Activated CD8-positive, alpha-beta T cell treated with anti-CD3 and anti-CD28 coated beads for 36 hours (primary cell): ENCODE measurements around the gene MUC6. TPM values are rescaled to one million over a fixed set of nuclear protein-coding genes. Genes with fewer than 3 reads are reported as not detected.

Source experiments
- ATAC-seq: fragments of 200-7000 bp; cut with Tn5 transposase; one replicate; pipeline ENCODE4 v1.10.0; 2021; ENCODE audit warnings: mild to moderate bottlenecking, moderate library complexity
- CTCF ChIA-PET: fragments of 350-600 bp; sonication (Branson Sonifier 250); formaldehyde crosslinking; loops from one replicate; lab custom pipeline; 2021; ENCODE audit warnings: antibody characterized with exemption; lab: Charles Lee
- POLR2A ChIA-PET: fragments of 350-600 bp; sonication (Branson Sonifier 250); formaldehyde crosslinking; loops from one replicate; lab custom pipeline; 2021; ENCODE audit warnings: antibody characterized with exemption; lab: Charles Lee
- DNase-seq: peaks from one replicate; pipeline ENCODE4 v3.0.0-alpha.2; 2020
- H3K27ac Mint-ChIP-seq: one replicate; pipeline ENCODE4 v1.8.0; 2021; ENCODE audit warnings: mild to moderate bottlenecking, mixed read lengths
- H3K27me3 Mint-ChIP-seq: one replicate; pipeline ENCODE4 v1.8.0; 2021; ENCODE audit warnings: mixed read lengths
- H3K36me3 Mint-ChIP-seq: one replicate; pipeline ENCODE4 v1.8.0; 2021; ENCODE audit warnings: low read depth, mixed read lengths
- H3K4me1 Mint-ChIP-seq: one replicate; pipeline ENCODE4 v1.8.0; 2021; ENCODE audit warnings: low read depth, mixed read lengths
- H3K4me3 Mint-ChIP-seq: one replicate; pipeline ENCODE4 v1.8.0; 2021; ENCODE audit warnings: mild to moderate bottlenecking, moderate library complexity, mixed read lengths
- H3K9me3 Mint-ChIP-seq: one replicate; pipeline ENCODE4 v1.8.0; 2021; ENCODE audit warnings: mixed read lengths
- intact Hi-C: fragments of 100-400 bp; cut with micrococcal nuclease; formaldehyde crosslinking; loops from one replicate; pipeline ENCODE4 v1.10.0; 2022
- total RNA-seq, 2 experiments: library from RNA; stranded (reverse); gene quantifications; one replicate each; pipeline ENCODE4 v1.2.3, GENCODE V29; 2021
- TF ChIP-seq, protein P1 (sequence below): fragments of 200-600 bp; IDR thresholded peaks from one replicate; pipeline ENCODE4 v1.8.0; 2022; ENCODE audit warnings: antibody characterized with exemption, mild to moderate bottlenecking

MUC6 gene
- total RNA-seq, 2 experiments from 2014 or later = not detected

DNA sequence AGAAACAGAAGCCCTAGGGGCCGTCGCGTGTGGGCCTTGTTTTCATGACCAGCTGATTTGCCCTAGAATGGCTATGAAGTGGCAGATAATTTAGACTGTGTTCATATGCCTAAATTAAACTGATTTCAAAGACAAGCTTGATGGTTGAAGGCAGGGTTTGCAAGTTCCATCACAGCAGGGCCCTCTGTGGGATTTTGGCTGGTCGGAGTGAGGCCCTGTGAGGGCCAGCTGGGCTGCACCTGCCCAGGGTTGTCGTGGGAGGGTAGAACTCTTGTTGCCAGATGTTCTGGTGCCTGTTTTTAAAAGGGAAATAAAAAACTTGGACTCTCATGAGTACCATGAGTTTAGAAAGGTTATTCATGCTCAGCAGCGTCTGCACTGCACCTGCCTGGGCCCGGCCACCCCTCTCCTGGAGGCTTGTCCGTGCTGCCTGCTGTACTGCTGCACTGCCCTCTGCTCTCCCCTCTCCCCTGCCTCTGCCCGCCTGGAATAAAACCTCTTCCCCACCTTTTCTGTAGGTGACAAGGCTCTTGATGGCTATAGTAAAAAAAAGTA lies 66.8 kb downstream of the MUC6 start:
- intact Hi-C loops = no loop called here
- ATAC-seq = no peak
- Mint-ChIP-seq H3K27me3 (no peaks in the 10 kb centered on the region), H3K4me3 (no peak overlapping the region), H3K4me1 (peaks cover 41% of the 10 kb centered on the region), H3K27ac (peak overlapping the region; percentile 41), H3K9me3 (no peaks in the 10 kb centered on the region), H3K36me3 (peaks cover 15% of the 10 kb centered on the region)
- TF ChIP-seq, protein P1, sequence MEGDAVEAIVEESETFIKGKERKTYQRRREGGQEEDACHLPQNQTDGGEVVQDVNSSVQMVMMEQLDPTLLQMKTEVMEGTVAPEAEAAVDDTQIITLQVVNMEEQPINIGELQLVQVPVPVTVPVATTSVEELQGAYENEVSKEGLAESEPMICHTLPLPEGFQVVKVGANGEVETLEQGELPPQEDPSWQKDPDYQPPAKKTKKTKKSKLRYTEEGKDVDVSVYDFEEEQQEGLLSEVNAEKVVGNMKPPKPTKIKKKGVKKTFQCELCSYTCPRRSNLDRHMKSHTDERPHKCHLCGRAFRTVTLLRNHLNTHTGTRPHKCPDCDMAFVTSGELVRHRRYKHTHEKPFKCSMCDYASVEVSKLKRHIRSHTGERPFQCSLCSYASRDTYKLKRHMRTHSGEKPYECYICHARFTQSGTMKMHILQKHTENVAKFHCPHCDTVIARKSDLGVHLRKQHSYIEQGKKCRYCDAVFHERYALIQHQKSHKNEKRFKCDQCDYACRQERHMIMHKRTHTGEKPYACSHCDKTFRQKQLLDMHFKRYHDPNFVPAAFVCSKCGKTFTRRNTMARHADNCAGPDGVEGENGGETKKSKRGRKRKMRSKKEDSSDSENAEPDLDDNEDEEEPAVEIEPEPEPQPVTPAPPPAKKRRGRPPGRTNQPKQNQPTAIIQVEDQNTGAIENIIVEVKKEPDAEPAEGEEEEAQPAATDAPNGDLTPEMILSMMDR = no peak
- no peak for DNase-seq
- CTCF ChIA-PET = interaction anchor here (2.1 kb wide), 1 partner anchor 82 kb away, joined by 4 read pairs; no protein-coding TSS in a partner anchor
- POLR2A ChIA-PET = no interaction called here

DNA sequence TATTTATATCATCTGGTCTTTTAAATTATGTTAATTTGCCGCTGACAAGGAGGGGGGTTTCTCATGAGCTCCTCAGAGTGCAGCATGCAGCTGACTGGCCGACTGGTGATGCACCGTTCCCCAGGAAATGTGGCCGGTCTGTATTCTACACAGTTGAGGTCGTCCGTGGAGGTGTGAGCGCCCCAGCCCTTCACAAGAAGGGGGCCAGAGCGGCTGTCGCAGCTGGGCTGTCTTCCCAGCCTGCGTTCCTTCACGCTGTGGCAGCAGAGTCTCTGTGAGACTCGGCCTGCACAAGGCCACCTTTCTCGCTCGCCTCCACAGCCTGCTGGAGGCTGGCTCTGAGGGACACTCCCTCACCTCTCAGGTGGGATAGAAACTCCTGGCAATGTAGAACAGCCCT lies 67.7 kb downstream of the MUC6 start:
- intact Hi-C loops = no loop called here
- no peak for ATAC-seq
- Mint-ChIP-seq H3K27me3 (no peaks in the 10 kb centered on the region), H3K4me3 (no peak overlapping the region), H3K9me3 (no peaks in the 10 kb centered on the region), H3K4me1 (peaks cover 41% of the 10 kb centered on the region), H3K27ac (no peak overlapping the region), H3K36me3 (peaks cover 18% of the 10 kb centered on the region)
- ChIA-PET CTCF (no interaction called here), POLR2A (no interaction called here)
- DNase-seq = no peak
- TF ChIP-seq, protein P1 = no peak

GRCh38 chr11:967995-968751 lies 68.3 kb downstream of the MUC6 start:
- no peak for DNase-seq
- Mint-ChIP-seq H3K9me3 (no peaks in the 10 kb centered on the region), H3K27ac (no peak overlapping the region), H3K4me1 (peaks cover 41% of the 10 kb centered on the region), H3K36me3 (peaks cover 22% of the 10 kb centered on the region), H3K4me3 (no peak overlapping the region), H3K27me3 (no peaks in the 10 kb centered on the region)
- ATAC-seq = no peak
- CTCF ChIA-PET = no interaction called here
- intact Hi-C loops = no loop called here
- POLR2A ChIA-PET = no interaction called here
- TF ChIP-seq, protein P1 = no peak

DNA sequence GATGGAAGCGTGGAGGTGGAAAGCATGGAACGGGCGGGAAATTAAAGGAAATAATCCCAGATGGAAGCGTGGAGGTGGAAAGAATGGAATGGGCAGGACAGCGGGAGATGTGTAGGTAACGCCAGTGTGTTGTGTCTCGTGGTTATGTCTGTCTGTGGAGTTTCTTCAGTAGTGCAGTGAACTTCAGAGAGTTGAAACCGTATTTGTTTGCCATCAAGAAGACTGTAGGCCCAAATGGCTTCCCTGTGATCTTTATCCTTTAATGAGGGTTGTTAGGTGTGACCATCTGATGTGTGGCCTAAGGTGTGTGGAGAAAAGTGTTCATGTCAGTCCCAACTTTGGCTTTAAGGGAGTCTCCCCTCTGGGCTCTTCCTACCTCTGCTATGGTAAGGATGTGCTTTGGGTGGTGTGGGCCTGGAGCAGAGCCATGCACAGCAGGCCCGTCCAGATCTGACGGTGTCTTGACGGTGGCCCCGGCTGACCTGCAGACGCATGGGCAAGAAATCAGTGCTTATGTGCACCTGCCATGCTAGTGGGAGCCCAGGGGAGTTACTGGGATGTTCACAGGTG lies 71.2 kb downstream of the MUC6 start:
- Mint-ChIP-seq H3K9me3 (no peaks in the 10 kb centered on the region), H3K36me3 (peaks cover 13% of the 10 kb centered on the region), H3K27ac (no peak overlapping the region), H3K4me1 (peaks cover 27% of the 10 kb centered on the region), H3K4me3 (no peak overlapping the region), H3K27me3 (no peaks in the 10 kb centered on the region)
- ChIA-PET POLR2A (no interaction called here), CTCF (no interaction called here)
- intact Hi-C loops = no loop called here
- peak; percentile 61 for ATAC-seq
- TF ChIP-seq, protein P1 = no peak
- no peak for DNase-seq

- peaks cover 16% of the 10 kb centered on the region for H3K4me1 Mint-ChIP-seq
- H3K27ac Mint-ChIP-seq = no peak overlapping the region
- no peaks in the 10 kb centered on the region for H3K27me3 Mint-ChIP-seq
- H3K36me3 Mint-ChIP-seq = peaks cover 13% of the 10 kb centered on the region
- ATAC-seq (no peak), DNase-seq (no peak)
- ChIA-PET POLR2A (no interaction called here), CTCF (no interaction called here)
- H3K9me3 Mint-ChIP-seq = no peaks in the 10 kb centered on the region
- intact Hi-C loops = no loop called here
- TF ChIP-seq, protein P1 = no peak
- H3K4me3 Mint-ChIP-seq = no peak overlapping the region
Observed at GRCh38 chr11:963852-964251, 72.7 kb downstream of the MUC6 start.
